Muscle of arm (tissue), 12 donors: ENCODE measurements around the gene ATP8B3. TPM values are rescaled to one million over a fixed set of nuclear protein-coding genes. Genes with fewer than 3 reads are reported as not detected.

Source experiments
- DNase-seq: peaks from one replicate; pipeline ENCODE4 v3.0.0-alpha.2; 2013
- polyA plus RNA-seq, 12 donors: library from polyadenylated mRNA; unstranded; fragments of 120-200 nt; gene quantifications; one replicate each; pipeline ENCODE4 v1.2.1, GENCODE V29; 2013; ENCODE audit not compliant: insufficient read length in 12 of 12

The ATP8B3 gene
- polyA plus RNA-seq, 12 donors, result 0.41 to 2.8 (median 0.62) TPM; not detected in 2

DNA sequence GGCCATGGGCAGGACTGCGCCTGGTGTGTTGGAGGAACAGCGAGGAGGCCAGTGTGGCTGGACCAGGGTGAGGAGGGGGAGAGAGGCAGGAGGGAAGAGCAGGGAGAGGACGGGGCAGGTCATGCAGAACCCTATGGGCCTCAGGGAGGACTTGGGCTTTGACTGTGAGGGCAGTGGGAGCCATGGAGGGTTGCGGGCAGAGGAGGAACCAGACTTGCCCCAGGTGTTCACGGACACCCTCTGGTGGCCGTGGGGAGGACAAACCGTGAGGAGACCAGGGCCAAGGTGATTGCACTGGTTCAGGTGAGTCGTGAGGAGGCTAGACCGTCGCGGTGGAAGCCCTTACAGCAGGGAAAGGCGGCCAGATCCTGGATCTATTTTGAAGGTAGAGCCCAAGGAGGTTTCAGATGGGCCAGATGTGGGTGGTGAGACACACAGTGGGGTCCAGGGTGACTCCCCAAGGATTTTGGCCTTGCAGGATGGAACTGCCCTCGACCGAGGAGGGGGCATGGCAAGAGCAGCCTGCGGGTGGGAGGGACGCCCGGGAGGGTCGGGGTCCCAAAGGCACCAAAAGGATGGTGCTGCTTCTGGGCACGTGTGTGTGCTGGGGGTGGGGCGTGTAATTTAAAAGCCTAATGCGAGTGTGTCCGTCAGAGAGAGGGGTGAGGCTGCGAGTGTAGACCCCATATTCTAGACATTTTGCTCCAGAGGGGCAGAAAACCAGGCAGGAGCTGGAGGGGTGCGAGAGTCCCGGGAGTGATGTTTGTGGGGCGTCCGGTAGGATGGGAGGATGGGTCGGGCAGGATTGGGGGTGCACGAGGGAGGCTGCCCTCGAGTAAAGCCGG lies 39.0 kb upstream of the ATP8B3 start:
- DNase-seq, result no peak

DNA sequence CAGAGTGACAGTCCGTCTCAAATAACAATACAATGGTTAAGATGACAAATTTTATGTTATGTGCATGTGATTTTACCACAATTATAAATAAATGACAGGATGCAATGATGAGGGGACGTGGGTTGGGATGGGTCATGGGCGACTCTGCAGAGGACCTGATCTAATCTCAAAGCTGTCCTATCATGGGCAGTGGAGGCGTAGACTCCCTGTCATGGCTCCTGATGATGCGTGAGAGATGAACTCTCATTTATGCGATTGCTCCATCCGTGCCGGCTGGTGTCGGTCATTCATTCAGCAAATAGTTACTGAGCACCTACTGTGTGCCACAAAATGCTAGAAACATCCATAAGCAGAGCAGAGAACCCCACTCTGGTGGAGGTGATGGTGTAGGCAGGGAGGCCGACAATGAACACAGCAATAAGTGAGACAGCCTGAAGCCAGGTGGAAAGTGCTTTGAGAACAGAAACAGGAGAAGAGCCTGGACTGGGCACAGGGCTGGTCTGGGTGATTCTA lies 37.9 kb upstream of the ATP8B3 start:
- no peak for DNase-seq

DNA sequence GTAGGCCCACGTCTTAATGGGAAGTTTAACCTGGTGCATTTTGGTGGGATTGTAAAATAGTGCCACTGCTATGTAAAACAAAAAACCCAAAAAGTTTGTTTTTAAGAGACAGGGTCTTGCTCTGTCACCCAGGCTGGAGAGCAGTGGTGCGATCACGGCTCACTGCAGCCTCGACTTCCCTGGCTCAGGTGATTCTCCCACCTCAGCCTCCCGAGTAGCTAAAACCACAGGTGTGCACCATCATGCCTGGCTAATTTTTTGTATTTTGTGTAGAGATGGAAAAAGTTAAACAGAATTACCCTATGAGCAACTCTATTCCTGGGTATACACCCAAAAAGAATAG lies 37.0 kb upstream of the ATP8B3 start:
- no peak for DNase-seq

DNA sequence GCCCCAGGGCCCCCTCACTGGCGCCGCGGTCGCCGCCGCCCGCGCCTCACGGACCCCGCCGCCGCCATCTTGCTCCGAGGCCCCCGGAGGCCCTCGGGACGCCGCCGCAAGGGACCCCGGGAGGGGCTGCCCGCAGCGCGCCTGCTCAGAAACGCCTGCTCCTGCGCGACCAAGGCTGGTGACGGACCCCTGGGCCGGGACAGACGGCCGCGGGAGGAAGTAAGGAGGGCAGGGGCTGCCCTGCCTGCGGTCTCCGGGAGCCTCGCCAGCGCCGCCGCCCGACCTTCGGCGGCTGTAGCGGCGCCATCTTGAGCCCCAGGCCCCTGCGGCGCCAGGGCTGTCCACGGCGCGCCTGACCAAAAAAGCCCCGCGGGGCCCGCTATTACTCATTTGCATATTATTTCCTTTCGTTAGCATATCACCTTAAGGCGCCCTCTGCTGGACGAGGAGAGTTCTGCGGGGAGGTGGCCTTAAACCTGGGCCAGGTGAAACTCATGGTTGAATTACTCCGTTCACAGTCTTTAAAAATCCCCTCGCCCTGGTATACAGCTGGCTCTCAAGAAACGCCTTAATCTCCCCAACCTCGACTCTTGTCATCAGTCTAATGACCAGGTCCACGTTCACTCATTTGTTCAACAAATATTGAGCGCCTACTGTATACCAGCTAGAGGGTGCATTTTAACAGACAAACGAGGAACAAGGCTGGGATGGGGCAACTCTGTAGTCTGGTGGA lies 36.5 kb upstream of the ATP8B3 start, which contains the start of gene REXO1:
Gene REXO1, minus strand, starts transcription at position 85 of the 733 bp plus-strand sequence. CDS start 125 bp downstream, outside the sequence.
- DNase-seq, result peak; percentile 95

DNA sequence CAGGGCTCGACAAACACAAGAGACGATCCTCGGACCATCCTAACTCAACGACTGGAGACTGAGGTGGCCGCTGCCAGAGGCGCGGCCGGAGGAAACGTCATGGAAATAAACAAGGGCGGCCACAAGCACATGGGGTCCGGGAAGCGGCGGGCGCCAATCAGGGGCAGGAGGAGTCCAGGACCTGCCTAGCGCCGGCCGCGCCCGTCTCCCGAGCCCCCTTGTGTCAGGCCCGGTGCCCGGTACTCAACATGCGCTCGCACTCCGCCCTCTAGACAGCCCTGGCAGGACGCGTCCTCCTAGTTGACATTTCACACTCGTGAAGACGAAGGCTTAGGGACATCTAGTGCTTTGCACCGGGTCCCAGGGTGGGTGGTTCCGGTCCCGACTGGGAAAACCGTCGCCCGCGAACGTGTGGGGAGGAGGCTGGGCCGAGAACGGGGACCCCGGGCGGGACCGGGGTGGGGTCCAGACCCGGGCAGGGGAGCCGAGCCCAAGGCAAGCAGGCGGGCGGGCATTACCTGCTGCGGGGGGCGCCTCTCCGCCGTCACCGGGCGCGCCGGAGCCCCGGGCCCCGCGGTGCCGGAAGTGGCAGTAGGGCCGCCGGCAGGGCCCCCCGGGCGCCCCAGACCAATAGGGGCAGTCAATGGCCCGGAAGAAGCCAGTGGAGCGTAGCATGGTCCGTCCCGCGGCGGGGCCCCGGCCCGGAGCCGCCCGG lies 35.8 kb upstream of the ATP8B3 start:
- DNase-seq, result no peak

DNA sequence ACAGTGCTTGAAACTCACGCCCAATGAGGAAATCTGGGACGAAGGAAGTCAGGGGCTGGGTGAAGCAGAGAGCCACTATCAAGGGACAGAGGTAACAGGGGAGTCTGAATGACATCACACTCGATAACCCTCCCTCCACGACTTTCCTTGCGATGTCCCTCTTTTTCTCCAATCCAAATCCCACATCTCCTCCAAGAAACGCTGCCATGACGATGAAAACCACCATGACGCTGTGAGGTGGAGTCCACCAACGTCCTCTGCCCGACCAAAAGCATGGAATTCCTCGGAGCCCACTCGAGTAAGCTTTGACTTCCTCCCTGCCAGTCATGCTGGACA lies 35.2 kb upstream of the ATP8B3 start:
- no peak for DNase-seq

DNA sequence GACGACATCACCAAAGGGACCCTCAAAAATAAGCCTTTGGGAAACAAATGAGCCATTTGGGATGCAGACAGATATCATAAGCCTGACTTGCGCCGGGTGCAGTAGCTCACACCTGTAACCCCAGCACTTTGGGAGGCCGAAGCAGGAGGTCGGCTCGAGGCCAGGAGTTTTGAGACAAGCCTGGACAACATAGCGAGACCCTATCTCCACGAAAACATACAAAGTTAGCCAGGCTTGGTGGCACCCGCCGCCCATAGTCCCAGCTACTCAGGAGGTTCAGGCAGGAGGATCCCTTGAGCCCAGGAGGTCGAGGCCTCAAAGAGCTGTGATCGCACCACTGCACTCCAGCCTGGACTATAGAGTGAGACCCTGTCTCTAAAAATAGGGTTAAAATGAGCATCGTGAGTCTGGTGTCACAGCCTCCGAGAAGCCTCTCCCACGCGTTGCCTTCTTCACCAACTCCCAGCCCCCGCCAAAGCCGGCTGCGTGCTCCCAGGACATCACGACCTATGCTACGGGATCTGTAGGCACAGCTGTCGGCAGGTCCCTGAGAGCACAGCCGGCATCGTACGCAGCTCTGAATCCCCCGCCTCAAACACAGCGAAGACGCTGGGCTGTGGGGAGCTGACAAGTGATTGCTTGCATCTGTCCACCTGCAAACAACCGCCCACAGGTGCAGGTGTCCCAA lies 34.6 kb upstream of the ATP8B3 start:
- DNase-seq, result no peak

DNA sequence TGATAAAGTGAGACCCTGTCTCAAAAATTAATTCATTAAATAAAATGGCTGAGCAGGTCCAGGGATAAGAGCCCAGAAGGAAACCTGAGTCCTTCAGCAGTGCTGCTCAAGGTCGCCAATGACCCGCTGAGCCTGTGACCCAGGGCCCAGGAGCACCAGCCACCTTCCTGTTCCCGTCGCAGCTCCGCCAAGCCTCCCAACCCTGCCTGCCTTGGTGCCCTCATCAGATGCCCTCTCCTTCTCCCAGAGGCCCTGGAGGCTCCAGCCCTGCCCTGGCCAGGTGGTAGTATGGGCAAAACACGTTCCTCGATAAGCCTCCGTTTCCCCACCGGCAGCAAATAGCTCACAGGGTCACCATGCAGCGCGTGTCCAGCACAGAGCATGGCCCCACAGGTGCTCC lies 33.6 kb upstream of the ATP8B3 start:
- DNase-seq, result no peak

DNA sequence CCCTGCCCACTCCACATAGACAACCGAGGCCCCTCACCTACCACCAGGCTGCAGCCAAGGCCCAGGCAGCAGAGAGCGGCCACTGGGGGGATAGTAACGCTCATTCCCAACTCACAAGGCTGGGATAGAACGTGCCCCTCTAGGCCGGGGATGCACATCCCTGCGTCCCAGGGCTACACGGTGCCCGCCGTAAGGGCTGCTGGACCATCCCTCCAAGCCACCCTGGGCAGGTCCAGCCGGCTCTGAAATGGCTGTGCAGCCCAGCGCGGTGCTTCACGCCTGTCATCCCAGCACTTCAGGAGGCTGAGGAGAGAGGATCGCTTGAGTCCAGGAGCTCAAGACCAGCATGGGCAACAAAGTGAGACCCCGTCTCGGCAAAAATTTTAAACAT lies 33.0 kb upstream of the ATP8B3 start:
- no peak for DNase-seq

DNA sequence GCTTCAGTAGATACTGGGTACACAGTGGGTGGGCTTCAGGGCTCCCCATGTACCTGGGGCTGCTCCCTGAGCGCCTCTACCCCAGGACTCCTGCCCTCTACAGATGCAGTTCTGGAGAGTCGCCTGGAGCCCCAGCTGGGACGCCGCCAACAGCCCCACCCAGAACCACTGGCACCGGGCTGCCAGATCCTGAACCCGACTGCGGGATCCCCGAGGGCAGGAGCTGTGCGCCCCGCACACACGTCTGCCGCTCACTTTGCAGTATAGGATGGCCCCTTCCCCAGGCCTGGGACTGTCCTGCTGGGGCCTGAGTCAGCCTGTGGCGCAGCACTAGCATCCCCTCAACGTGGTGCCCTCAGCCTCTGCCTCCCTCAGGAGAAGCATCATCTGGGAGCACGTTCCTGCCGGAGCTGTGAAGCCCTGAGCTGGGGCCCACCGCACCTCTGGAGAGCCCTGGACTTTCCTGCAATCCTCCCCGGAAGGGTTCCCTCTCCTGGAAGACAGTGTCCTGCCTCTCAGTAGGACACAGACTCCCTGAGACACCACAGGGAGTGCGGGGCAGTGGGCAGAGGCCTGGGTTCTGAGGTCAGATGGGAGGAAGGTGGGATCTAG lies 32.5 kb upstream of the ATP8B3 start:
- DNase-seq, result no peak

DNA sequence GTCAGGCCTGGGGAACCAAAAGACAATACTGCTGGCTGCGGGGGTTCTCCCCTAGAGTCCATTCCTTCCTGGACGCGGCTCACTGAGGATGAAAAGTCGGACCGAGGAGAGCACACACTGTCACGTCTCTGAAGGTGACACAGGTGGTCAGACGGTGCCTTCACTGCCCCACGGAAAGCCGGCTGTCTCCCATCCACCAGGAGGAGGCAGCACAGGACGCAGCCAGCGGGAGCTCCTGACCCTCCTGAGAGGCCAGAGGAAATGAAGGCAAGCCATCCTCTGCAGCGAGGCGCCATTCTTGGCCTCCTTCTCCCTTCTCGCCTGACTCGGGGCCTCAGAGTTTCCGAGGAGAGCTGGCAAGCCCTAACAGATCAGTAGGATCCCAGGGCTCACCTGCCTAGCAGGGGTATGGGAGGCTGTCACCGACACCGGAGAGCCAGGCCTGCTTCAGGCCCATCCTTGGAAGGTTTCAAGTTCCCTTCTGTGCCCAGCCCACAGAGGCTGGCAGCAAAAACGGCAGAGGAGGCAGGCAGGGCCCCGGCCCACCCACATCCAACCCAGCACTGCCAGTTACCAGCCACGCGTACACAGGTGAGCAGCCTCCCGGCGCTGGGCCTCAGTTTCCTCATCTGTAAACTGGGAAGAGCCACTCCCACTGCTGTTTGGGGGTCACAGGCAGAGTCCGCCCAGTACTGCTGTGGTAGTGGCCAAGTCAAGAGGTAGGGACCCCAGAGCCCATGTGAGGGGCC lies 31.7 kb upstream of the ATP8B3 start:
- no peak for DNase-seq

DNA sequence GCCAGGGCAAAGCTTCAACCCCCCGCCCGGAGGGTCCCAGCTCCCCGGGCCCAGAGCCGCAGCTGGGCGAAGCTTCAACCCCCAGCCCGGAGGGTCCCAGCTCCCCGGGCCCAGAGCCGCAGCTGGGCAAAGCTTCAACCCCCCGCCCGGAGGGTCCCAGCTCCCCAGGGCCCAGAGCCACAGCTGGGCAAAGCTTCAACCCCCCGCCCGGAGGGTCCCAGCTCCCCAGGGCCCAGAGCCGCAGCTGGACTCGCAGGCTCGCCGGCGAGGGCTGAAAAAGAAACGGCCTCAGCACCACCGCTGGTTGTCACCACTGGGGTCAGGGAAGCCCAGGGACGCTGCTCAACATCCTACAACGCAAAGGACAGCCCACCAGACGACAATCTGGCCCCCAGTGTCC lies 31.0 kb upstream of the ATP8B3 start:
- no peak for DNase-seq

DNA sequence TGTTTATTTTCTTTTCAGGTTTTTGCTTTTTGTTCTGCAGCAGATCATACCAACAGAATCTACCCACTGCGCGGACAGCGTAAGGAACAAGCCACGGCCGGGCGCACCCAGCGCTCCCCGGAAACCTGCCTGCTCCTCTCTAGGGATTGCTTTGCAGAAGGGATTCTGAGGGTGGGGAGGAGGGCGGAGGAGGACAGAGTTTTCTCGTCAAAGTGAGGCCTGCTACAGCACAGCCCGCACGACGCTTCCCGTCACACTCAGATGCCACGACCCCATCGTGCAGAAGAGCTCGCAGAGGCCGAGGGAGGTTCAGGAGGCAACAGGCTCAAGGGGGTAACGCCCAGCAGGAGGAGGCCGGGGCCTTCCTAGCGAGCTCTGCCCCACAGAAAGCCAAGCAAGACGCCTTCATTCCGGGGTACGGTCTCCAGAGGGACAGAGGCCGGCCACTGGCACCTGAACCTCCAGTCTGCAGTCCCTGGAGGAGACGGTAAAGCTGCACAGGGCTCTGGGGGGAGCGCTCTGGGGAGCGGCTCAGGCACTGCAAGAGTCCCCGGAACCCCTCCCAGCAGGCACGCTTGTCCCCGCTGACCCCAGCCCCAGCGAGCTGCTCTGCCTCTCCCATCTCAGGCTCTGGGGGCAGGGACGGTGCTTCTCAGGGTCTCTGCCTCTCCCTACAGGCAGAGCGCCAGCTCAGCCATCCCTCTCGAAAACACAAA lies 29.3 kb upstream of the ATP8B3 start:
- no peak for DNase-seq

DNA sequence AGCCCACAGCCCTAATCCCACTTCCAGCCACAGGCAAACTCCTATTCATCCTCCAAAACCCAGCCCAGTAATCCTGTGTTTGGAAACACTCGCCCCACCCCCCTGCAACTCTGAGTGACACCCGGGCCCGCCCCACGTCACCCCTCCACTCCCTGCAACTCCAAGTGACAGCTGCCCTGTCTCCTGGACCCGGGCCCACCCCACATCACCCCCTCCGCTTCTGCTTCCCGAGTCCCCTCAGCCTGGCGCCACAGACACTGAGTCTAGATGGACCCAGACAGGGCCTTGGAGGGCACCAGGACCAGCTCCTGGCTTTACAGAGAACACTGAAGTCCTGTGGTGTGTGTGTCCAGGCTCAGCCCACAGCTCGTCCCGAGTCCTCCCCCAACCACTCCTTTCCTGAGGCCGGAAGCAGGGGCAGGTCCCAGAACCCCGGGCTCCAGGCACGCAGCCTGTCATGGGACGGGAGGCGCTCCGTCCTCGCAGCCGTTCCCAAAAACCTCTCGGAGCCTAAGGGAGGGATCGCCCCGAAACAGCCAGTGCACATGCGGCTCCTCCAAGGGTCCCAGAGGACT lies 28.6 kb upstream of the ATP8B3 start:
- DNase-seq, result no peak

DNA sequence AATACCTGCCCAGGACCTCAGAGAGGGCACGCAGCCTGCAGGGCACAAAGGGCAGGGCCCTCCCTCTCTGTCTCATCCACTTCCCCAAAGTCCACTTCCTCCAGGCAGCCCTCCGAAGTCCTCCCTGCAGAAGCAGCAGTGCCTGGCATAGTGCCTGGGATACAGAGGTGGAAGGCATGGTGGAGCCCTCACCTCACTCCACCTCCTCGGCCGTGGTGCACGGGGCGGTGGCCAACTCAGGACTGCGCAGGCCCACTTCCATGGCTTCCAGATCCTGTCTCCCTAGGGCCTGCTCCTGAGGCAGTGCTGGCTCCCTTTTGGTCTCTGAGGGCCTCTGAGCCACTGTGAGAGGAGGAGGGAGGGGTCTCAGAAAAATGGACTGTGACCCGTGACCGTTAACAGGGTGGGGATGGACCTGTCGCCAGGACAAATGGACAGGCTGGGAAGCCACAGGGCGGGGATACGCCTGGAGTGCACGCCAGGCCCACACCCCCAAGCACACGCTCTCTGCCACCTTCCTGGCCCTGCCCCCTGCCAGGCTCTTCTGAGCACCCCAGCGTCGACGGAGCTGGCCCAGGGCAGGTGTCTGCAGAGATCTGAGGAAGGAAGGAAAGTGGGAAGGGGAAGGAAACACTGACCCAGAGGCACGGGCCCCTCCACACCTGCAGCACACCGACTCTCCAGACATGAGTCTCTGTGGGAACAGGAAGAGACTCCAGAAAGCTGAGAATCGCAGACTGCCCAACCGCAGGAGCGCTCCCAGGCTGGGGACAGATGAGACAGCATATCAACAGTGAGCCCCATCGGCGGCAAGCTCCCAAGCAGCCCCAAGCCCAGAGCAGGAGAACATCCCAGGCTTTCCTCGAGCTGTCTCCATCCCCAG lies 27.8 kb upstream of the ATP8B3 start:
- DNase-seq, result no peak

DNA sequence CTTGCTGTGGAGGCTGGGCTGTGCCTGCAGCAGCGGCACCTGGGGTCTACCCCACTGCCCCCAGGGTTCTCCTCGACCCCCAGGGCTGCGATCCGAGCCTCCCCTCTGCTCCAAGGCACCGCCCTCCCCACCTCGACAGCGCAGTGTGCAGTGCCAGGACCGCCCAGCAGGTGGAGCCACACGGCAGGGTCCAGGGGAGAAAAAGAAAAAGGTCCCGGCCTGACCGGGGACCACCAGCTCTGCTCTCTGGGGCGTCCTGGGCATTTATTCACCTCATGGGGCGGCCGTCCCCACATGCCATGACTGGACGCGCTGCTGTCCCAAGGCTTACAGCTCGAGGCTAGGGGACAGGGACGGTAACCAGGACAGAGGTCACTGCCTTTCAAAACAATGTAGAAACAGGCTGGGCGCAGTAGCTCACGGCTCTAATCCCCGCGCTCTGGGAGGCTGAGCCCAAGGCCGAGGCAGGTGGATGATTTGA lies 25.6 kb upstream of the ATP8B3 start:
- no peak for DNase-seq

DNA sequence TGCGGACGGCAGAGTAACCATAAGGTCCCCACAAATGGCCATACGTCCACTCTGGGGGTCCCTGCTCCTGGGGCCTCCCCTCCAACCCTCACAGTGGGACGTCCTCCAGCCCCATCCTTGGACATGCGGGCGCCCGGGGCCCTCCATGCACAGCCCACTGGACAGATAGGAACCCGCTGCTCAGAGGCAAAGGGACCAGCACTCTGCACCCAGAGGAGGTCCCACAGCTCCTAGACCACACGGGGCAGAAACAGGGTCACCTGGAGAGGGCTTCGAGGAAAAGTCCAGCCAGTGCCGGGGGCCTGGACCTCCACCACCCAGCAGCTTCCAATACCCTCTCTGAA lies 25.1 kb upstream of the ATP8B3 start:
- no peak for DNase-seq

DNA sequence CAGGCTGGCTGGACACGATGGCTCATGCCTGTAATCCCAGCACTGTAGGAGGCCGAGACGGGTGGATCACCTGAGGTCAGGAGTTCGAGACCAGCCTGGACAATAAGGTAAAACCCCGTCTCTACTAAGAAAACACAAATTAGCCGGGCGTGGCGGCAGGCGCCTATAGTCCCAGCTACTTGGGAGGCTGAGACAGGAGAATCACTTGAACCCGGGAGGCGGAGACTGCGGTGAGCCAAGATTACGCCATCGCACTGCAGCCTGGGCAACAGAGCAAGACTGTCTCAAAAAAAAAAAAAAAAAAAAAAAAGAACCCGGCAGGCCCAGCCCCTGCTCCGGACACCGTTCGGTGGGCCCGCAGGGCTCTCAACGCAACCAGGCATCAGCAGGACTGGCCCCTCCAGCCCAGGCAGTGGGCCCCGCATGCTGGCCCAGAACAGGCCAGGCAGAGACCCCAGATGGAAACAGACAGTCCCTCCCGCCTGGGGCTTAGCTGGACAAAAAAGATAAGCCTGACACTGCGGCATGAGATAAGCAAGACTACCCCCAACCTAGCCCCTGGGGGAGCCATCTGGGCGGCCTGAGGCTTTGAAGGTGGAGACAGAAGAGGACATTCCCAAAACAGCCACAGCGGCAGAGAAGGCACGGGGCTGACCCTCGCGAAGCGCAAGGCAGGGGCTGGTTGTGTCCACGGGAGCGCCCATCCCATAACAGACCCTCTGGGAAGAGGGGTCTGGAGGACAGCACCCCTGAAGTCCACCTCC lies 24.6 kb upstream of the ATP8B3 start:
- DNase-seq, result no peak
